Right hindlimb (tissue), 1 donor: ENCODE results near the gene TSC22D3.
A peak's percentile ranks its signal among the peaks of the same experiment; 100 is the strongest.
"Not testable (repeated sequence)": the region's sequence is repeated elsewhere in the genome, so short reads cannot be mapped to it uniquely, and the experiment has no call there.

Source experiments
- DNase-seq: peaks from one replicate; pipeline ENCODE4 v3.0.0-alpha.2; 2018

Gene TSC22D3

DNA sequence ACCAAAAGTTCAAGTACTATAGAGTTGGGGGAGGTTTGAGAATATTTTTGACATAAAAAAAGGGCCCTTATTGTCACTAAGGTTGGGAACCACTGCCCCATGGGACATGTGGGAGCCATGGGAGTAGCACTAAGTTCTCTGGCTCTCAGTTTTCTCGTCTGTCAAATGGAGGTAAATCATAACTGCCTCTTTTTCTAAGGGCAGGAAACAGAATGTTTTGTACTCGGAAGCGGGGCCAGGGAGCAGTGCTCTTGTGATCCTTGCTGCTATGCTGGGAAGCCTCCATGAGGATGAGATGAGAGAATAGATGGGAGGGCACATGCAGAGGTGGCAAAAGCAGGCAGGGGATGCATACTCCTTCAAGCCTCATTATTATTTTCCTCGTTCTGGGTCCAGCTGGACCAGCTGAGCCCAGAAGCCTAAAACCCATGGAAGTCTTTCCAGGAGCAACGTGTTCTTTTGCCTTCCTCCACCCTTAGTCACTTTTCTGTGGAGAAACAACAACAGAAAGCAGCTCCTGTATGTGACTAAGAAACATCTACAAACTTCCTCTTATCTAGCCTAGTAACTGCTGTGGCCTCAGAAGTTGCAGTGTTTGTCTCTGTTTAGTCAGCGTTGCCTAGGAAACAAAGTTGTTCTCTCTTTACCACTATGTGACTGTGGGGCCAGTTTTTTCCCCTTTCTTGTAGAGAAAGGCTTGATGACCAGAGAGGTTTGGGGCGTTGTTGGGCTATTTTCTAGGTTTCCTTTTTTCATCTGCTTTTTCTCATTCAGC, 64.8 kb downstream of the TSC22D3 start:
- DNase-seq, result peak; percentile 57

DNA sequence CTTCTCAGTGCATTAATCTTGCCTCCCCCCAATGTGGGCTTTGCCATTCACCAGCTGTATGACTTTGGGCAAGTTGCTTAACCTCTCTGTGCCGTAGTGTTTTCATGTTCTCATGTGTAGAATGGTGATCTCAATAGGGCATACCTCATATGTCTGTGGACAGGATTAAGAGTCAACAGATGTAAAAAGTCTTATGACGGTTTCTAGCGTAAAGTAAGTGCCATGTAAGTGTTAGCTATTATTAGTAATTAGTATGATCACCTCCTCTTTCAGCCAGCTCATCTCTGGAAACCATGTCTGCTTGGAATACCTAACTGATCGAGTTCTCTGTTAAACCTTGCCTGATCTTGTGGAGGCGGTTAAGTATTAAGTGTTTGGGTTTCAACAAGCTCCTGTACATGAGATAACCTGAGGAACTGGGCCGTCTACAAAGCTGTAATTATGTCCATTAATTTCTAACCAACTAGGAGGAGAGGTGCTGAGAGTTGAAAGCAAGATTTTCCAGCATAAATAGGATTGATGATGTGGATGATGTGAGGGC, 66.3 kb downstream of the TSC22D3 start:
- DNase-seq, result no peak

DNA sequence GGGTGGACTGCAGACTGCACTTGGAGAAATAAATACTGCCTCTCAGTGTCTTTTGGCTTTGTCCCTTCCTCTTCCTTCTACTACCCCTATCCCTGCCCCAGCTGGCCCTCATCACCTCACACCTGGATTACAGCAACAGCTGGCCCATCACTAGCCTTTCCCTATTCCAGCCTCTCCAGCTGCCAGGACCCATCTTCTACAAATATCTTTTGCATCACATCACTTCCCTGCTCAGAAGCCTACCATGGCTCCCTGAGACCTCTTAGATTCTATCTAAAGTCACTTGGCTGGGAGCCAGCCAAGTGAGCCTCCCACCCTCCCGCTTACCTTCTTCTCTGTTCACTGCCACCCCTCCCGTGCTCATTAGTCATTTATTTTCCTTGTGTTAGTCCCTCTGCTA, 66.8 kb downstream of the TSC22D3 start:
- no peak for DNase-seq

DNA sequence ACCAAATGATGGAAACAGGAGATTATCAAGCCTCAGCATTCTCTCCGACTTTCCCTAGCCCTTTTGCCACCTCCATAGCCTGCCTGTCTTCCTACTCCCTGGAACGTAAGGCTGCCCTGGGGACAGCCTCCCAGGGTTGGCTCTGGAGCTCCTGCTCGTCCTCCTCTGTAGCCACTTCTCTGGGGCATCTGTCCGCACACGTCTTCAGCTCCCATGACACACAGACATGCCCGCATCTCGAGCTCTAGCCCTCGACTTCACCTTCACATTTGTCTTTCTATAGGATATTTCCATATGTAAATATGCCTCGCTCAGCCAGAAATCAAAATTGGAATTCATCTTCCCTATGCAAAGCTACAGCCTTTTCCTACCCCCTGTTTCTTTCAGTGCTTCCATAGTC, 67.7 kb downstream of the TSC22D3 start:
- no peak for DNase-seq

DNA sequence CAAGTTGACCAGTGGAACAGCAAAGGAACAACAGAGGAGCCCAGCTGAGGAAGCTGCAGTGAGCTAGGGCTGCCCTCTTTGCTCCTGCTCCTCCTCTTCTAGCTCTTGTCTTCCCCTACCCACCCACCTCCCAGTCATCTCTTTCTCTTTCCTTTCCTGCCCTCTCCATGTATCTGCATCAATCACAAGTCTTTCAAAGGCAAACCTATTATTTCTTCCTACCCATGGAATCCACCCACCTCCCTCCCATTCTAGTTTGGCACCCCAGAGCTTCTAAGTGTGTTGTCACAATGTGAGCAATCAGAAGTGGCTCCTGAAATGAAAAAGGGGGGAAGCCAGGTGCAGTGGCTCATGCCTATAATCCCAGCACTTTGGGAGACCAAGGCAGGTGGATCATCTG, 69.3 kb downstream of the TSC22D3 start:
- DNase-seq, result no peak

DNA sequence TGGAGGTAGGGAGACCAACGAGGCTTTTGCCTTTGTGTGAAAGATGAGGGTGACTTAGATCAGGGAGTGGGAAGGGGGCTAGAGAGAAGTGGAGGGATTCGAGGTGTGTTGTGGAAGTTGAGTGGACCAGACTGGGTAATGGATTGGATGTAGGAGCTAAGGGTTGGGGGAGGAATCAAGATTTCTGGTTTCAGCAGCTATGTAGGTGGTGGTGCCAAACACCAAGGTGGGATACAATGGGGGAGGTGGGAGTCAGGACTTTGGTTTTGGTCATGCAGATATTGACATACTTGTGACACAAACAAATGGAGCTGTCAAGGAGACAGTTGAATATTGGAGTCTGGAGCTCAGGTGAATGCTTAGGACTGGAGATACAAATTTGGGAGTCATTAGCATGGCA, 71.0 kb downstream of the TSC22D3 start:
- DNase-seq, result no peak

DNA sequence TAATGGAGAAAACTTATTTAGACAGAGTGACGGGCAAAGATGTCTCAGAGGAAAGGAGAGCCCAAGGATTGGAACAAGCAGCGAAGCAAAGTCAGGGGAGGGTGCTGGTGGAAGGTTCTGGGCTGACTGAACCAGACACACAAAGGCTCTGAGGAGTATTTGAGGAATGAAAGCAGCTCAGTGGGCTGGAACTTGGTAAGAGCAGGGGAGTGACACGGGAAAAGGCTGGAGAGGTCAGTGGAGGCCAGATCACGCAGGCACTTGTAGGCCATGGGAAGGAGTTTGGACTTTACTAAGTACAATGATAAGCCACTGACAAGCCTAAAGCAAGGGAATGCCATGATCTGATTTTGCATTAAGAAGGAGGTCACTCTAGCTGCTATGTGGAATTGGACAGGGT, 71.4 kb downstream of the TSC22D3 start:
- DNase-seq, result no peak

DNA sequence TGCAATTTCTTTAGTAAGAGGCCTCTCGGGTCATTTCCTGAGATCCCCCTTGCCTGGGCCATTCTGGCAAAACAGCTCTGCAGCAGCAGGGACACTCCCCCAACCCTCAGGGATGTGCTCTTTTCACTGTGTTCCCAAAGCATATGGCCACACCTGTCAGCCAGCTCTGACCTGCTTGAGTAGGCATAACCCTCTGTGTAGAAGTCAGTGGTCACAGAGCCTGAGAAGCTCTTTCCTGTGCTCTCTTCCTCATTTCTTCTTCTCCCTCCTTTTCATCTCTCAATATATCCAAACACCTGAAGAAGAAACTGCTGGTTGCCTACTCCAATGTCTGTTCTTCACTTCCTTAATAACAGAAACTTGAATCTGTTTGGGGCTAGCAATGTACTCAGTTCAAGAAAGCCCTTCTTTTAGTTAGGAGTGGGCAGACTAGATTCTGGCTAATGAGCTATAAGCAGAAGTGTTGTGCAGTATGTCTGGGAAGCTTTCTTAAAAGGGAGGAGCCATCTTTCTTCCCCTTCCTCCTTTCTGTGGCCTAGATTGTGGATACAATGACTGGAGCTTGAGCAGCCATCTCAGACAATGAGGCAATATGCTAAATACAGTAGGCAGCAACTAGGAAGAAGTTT, 74.0 kb downstream of the TSC22D3 start:
- no peak for DNase-seq

DNA sequence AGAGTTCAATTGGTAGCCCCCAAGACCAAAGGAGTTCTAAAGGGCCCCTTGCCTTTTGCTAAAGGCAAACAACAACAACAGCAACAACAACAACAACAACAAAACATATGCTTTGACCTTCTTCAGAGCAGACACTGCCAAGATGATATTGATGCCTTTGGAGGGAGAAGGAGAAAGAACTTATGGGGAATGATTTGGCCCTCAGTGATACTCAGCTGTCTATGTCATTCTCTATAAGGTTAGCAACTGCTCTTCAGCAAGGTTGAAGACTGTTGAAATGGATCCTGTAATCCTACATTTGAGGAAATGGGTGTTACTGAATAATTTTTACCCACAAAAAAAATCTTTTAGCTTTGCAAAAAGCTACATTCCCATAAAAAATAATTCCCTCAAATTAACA, 74.8 kb downstream of the TSC22D3 start:
- no peak for DNase-seq

DNA sequence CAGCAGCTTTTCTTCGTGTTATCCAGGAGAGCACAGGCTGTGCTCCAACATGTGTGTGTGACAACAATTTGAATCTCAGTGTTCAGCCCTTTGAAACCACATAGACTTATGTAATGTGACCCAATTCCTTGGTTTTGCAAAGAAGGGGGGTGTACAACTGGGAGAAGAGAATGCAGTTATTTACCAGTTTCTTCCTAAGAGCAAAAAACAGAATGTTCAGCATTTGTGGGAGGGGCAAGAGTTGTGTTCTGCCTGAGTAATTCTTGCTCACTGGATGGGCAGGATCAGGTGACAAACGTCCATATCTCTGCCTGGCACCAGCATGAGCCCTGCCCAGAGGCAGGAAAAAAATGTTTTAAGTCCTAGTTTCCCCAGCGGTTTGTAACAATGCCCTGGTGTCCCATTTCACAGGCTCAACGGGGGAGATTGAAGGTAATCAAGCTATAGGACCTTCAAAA, 75.2 kb downstream of the TSC22D3 start:
- no peak for DNase-seq

DNA sequence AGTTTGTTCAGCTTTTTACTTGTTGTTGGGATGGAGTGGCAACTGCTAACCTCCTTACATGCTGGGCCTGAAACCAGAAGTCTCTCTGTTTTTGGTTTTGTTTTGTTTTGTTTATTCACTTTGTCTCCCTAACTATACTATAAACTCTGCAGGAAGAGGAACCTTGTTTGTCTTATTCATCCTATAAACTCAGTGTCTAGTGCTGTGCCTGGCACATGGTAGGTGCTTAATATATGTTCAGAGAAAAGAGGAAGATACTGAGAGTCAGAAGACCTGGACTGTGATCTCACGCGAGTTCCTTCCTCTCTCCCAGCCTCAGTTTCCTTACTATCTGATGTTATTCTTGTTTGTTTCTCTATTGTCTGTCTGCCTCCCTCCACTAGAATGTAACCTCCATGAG, 76.0 kb downstream of the TSC22D3 start:
- no peak for DNase-seq

DNA sequence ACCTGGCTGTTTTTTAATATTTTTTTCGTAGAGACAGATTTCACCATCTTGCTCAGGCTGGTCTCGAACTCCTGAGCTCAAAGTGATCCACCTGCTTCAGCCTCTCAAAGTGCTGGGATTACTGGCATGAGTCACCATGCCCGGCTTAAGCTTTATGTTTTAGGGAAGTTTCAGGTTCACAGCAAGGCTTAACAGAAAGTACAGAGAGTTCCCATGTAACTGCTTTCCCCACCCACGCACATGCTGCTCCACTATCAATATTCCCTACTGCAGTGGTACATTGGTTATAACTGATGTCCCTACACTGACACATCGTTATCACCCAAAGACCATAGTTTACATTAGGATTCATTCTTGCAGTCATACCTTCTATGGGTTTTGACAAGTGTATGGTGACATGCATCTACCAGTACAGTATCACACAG, 84.6 kb downstream of the TSC22D3 start:
- no peak for DNase-seq

DNA sequence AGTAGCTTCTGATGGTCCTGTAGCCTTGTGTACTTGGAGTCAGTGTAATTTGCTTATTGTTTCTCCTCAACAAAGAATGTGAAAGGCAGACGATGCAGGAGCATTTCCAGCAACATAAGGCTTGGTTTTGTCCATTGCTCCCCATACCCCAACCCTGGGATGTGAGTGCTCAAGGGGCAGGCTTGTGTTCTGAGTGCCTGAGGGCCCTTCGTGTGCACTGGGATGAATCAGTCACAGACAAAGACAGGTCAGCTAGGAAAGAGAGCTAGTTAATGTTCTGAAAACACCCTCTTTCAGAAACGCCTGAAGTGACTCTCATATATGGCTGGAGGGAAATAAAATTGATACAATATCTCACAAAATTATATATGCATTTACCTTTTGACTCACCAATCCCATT, 88.1 kb downstream of the TSC22D3 start:
- no peak for DNase-seq

DNA sequence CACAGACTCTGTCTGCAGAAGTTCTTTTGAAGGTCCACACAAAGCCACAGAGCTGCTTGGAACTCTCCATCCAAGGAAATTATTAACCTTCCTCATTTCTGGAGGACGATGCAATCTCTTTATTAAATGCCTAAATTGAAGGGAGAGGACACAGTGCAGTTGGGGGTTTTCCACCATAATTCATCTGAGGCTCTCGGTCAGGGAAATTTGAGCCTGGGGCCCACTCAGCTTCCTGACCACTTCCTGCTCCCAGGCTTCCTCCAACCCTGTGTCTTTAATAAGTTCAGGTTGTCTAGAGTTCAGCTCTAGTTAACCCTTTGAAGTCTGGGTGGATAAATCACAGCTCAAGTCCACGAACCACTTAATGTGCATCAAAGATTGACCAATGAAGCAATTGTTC, 88.8 kb downstream of the TSC22D3 start:
- DNase-seq, result no peak

DNA sequence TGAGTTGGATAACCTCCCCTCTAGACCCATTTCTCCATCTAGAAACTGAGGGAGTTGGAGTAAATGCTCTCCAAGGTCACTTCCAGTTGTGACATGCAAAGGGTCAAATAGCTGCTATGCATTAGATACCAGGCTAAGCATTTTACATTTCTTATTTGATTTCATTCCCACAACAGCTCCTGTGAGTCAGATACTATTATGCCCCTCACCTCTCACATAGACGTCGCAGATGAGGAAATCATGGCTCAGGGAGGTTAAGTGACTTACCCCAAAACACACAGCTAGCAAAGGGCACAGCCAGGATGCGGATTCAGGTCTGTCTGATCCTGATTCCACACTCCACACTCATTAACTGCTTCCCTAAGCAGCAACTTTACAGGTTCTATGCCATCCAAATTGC, 89.6 kb downstream of the TSC22D3 start:
- DNase-seq, result no peak

DNA sequence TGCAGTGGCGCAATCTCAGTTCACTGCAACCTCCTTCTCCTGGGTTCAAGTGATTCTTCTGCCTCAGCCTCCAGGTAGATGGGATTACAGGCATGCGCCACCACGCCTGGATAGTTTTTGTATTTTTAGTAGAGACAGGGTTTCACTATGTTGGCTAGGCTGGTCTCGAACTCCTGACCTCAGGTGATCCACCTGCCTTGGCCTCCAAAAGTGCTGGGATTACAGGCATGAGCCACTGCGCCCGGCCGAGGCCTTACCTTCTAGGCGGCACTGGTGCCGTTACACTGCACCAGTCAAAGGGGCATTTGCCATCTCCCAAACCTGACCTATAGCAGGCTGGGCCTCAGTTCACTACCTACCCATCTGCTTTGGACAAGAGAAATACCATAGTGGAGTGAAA, 90.0 kb downstream of the TSC22D3 start:
- DNase-seq, result not testable (repeated sequence)

DNA sequence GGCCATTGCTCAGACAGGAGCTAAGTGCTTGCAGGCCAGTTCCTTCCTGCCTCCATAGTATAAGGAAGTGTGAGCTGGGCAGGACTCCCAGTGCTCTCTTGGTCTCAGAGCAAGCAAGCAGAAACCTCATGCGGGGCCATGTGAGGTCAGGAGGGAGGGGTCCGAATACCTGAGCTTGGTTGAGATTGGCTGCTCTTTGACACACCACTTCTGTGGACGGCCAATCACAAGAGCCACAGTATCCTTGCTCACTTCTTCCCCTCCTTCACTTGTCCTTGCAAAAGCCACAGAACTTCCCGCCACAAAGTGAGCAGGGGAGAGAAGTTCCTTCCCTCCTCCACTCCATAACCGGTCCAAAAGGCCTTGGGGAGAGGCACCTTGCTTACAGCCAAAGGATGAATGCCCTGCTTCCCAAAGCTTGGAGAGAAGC, 90.6 kb downstream of the TSC22D3 start:
- peak; percentile 72 for DNase-seq

DNA sequence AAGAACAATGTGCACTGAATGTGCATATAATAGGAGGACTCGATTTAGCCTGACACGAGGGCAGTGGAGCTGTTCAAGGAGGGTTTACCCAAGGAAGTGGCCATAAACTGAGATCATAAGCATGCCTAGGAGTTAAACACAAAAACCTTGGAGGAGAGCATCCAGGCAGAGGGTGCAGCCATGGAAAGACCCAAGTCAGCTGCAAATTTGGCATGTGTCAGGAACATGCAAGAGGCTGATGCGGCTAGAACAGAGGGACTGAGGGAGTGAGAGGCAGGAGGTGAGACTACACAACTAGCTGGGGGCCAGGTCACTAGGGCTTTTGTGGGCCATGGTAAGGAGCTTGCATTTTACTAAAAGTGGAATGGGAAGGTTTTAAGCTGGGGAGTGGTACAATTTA, 91.7 kb downstream of the TSC22D3 start:
- DNase-seq, result no peak

DNA sequence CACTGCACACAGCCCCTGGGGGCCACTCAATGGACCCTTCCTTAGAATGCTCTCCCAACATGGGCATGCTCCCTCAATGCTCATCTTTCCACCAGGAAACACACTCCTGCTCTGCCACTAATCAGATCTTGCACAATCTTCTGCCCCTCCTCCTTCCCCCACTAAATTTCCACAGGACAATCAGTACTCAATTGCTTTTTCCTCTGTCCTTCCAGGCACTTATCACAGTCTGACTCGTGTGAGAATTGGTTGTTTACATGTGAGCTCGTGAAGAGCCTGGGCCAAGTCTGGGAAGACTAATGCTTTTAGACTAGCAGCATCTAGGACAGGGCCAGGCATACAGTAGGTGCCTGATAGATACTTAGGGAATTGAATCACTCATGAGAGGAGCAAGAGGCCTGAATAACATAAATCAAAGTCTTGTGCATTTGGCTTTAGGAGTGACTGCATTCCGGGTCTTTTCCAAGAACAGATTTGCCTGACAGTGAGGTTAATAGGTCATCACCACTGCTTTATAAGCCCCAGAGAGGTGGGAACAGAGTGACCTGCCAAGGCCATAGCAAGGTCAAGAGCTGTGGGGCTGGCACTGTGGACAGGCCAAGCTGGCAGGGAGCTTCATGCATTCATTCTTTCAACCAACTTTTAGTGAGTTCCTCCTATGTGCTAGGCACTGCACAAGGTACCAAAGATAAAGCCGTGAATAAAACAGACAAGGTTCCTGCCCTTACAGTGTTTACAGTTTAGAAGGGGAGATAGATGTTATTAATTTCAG, 92.3 kb downstream of the TSC22D3 start:
- DNase-seq, result no peak

DNA sequence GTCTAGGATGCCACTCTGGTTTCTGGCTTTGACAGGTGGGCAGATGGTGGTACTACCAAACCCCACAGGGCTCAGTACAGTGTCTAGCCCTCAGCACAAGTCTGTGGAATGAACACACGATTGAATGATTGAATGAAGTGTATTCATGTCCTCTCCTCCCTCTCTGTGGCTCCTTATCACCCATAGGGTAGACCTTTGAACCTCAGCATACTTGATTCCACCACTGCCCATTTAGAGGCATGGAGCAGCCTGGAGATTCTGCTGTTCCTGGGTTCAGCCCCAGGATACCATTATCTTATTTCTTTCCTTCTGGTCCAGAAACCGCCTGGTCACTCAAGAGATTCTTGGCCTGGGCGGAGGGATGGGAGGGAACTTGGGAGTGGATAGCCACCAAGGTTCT, 93.3 kb downstream of the TSC22D3 start:
- DNase-seq, result no peak

DNA sequence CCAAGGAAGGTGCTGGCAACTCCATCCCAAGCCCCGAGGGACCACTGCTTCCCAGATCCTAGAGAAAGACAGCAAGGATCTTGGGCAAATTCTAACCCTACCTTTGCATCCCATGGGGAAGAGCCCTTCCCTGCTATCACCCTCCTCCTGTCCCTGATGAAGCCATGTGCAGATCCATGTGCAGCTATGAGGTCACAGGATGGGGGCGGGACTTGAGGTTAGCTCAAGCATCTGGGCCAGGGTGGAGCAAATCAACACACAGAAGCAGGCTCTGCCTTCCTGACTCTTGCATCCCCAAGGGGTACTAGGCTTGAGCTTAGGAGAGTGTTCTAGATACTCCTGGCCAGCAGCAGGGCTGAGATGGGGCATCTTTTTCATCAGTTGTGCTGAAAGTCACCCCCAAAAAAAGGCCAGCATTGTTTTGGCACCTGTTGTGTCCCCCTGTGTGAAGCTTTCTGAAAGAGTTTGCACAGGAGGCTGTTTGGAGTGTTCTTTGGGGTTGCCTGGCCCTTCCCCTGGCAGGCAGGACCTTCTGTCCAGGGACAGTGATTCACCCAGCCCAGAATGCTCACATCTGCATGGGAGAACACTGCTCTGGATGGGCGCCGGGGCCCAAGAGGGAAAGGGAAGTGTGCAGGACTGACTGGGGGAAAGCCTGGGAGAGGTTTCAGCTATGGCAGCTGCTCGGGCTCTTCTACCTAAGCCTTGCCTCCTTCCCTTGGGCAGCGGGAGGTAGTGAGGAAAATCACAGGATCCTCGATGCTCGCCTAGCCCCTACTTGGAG, 96.4 kb downstream of the TSC22D3 start:
- DNase-seq, result no peak

DNA sequence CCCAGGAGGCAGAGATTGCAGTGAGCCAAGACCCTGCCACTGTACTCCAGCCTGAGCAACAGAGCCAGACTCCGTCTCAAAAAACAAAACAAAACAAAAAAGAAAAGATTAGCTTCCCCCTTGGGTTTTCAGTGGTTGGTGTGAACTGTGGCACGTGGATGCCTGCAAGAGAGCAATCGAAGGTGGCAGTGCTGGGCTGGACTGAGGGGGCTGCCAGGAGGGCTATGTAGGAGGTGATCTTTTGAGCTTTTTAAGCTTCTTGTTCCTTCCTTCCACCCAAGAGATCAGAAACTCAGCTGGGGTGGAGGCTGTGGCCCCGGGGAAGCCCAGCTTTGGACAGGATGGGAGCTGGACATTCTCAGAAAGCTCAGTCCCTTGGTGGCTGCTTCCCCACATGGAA, 97.7 kb downstream of the TSC22D3 start:
- DNase-seq, result no peak

DNA sequence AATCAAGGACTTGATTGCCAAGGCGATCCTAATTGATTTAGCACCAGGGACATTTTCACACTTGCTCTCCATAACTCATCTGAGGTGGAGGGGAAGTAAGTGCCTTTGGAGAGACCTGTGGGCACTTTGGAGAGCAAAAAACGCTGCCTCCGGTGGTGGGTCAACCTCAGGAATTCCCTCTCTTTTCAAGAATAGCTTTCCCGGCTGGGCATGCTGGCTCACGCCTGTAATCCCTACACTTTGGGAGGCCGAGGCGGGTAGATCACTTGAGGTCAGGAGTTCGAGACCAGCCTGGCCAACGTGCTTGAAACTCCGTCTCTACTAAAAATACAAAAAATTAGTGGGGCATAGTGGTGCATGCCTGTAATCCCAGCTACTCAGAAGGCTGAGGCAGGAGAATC, 98.1 kb downstream of the TSC22D3 start:
- peak; percentile 36 for DNase-seq
